ENCODE results near the gene FAM193A.

GRCh38 chr4:2714918-2715317 lies 178.5 kb downstream of the FAM193A start:
- no peak for TF ChIP-seq EP300 (IDR thresholded peaks at IDR 0.05)
- TF ChIP-seq POLR2A (IDR thresholded peaks at IDR 0.05) = no peak
- TF ChIP-seq, protein P1, sequence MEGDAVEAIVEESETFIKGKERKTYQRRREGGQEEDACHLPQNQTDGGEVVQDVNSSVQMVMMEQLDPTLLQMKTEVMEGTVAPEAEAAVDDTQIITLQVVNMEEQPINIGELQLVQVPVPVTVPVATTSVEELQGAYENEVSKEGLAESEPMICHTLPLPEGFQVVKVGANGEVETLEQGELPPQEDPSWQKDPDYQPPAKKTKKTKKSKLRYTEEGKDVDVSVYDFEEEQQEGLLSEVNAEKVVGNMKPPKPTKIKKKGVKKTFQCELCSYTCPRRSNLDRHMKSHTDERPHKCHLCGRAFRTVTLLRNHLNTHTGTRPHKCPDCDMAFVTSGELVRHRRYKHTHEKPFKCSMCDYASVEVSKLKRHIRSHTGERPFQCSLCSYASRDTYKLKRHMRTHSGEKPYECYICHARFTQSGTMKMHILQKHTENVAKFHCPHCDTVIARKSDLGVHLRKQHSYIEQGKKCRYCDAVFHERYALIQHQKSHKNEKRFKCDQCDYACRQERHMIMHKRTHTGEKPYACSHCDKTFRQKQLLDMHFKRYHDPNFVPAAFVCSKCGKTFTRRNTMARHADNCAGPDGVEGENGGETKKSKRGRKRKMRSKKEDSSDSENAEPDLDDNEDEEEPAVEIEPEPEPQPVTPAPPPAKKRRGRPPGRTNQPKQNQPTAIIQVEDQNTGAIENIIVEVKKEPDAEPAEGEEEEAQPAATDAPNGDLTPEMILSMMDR (IDR thresholded peaks at IDR 0.05) = no peak
- no peak for TF ChIP-seq POLR2AphosphoS5 (IDR thresholded peaks at IDR 0.05)
